ENCODE data around the gene KDM5D. TPM values are rescaled to one million over a fixed set of nuclear protein-coding genes. Genes with fewer than 3 reads are reported as not detected.

The KDM5D gene
- total and polyA plus RNA-seq, 2 of the 8 experiments (the other 6 are each of a cell fraction or from before 2014, with no cell fraction given) = 21.9 to 24.4 TPM

GRCh38 chrY:19744381-19745378, at the start of gene KDM5D (continued):
- no peak for TF ChIP-seq BACH1 (IDR thresholded peaks at IDR 0.05; ENCODE audit: low read length)
- TF ChIP-seq CHD2 (IDR thresholded peaks at IDR 0.05; ENCODE audit: low read length) = peak; percentile 91
- no peak for TF ChIP-seq USF2 (IDR thresholded peaks at IDR 0.05; ENCODE audit: low read length)
- TF ChIP-seq CBX8 (IDR thresholded peaks at IDR 0.05; ENCODE audit: borderline replicate concordance, low read depth, low read length) = no peak
- 0 out of 2 replicates have a peak, but pooled peaks have one; percentile 6 for TF ChIP-seq SP1 (IDR thresholded peaks at IDR 0.05; ENCODE audit: low read depth, low read length)
- TF ChIP-seq ASH2L (IDR thresholded peaks at IDR 0.05; ENCODE audit: low read length) = peak; percentile 73
- TF ChIP-seq MAFK (IDR thresholded peaks at IDR 0.05; ENCODE audit: low read depth, low read length) = no peak
- TF ChIP-seq SIX5 (IDR thresholded peaks at IDR 0.05; ENCODE audit: low read depth, low read length) = no peak
- no peak for TF ChIP-seq JUND (IDR thresholded peaks at IDR 0.05; ENCODE audit: low read length)
- no peak for TF ChIP-seq BCL11A (IDR thresholded peaks at IDR 0.05; ENCODE audit: low read depth in 2 of 2, low read length in 2 of 2)
- no peak for TF ChIP-seq CHD1 (IDR thresholded peaks at IDR 0.05; ENCODE audit: low read depth, low read length)
- no peak for TF ChIP-seq KDM1A (IDR thresholded peaks at IDR 0.05; ENCODE audit: borderline replicate concordance, low read length)
